Ramos (cell line): ENCODE results near the gene CHIT1.

ENCODE experiments used
- in situ Hi-C: fragments of 300-500 bp; cut with MboI; formaldehyde crosslinking; loops from one replicate; pipeline ENCODE4 v1.14.3; 2022; ENCODE audit warnings: low sequenced_read_pairs; ENCODE audit not compliant: unreplicated experiment

Gene CHIT1

GRCh38 chr1:203180611-203181330 lies 48.7 kb downstream of the CHIT1 start:
- in situ Hi-C loops = no loop called here

- in situ Hi-C loops = no loop called here
Observed at GRCh38 chr1:203179667-203180005, 49.8 kb downstream of the CHIT1 start.

GRCh38 chr1:203178821-203179666 lies 50.4 kb downstream of the CHIT1 start:
- in situ Hi-C loops = no loop called here

- in situ Hi-C loops = no loop called here
Observed at GRCh38 chr1:203178083-203178482, 51.4 kb downstream of the CHIT1 start.

DNA sequence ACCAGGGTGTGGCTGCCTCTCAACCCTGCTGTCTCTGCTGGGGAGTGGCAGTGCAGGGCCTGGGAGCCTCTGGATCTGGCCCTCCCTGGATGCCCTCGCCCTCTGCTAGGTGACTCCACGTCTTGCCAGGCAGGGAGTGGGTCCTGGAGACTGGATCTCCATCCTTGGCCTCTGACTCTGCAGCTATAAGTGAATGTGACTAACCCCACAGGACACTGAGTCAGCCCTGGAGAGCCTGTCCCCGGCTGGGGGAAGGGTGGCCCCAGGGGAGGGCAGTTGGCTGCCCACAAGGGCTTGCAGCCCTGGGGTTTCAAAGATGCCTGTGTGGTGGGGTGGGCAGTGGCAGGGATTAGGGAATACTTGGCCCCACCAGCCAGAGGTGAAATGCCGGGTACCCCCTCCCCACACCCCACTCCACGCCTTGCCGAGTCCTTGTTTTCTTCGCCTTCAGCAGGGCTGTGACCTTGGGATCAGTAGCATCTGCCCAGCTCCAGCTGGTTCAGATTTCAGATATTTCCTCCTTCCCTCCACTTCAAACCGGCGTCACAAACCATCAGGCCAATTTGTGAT lies 51.9 kb downstream of the CHIT1 start:
- in situ Hi-C loops = no loop called here

DNA sequence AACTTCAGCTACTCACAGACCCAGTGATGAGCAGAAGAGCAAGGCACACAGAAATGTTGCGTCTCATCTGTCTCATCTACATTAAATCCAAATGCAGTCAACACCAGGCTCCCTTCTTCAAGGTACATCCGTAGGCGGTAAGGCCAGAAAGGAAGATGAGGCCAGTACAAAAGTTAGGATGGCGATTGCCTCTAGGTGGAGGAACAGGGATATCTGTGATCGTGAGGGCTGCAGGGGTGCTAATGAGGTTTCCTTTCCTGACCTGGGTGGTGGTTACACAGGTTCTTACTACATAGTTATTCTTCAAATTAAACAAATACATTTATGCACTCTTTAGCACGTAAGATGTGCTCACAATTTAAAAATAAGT lies 52.5 kb downstream of the CHIT1 start:
- in situ Hi-C loops = no loop called here

DNA sequence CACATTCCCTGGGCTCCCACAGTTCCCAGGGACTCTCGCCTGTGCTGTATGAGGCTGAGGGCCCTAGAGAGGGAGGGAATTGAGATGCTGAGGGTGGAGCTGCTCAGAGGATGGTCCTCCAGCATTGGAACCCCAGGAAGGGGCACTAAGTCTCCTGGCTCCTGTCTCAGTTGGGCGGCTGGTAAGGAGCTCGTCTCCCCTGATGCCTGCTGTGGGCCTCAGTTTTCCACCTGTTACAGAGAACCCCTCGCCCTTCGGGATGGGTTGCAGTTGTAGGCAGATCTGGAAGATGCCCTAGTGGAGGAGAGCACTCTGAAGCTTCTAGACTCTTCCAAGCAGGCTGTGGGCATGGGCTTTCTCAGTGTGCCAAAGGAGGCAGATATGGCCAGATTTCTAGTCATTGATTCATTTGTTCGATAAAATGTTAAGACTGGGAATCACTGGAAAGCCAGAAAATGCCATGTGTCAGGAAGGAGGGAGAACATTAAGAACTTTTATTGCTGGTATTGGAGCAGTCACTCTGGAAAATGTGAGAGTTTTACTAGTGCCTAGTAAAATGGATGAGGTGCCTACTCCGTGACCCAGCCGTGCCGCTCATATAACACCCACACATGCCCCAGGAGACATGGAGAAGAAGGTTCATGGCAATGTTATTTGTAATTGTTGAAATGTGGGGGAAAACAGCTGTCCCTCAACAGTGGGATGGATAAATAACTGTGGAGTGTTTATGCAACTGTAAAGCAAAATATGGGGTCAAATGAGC lies 53.0 kb downstream of the CHIT1 start:
- in situ Hi-C loops = no loop called here

GRCh38 chr1:203175827-203176241 lies 53.6 kb downstream of the CHIT1 start:
- in situ Hi-C loops = no loop called here

- in situ Hi-C loops = no loop called here
Observed at GRCh38 chr1:203175237-203175826, 54.1 kb downstream of the CHIT1 start, which contains the start of gene MYBPH. MYBPH (minus strand) TSS chr1:203175826; CDS start chr1:203175755, 71 bp downstream.

- in situ Hi-C loops = no loop called here
Observed at GRCh38 chr1:203174324-203174985, 55.0 kb downstream of the CHIT1 start.

- in situ Hi-C loops = no loop called here
Observed at GRCh38 chr1:203173566-203173965, 55.9 kb downstream of the CHIT1 start.

DNA sequence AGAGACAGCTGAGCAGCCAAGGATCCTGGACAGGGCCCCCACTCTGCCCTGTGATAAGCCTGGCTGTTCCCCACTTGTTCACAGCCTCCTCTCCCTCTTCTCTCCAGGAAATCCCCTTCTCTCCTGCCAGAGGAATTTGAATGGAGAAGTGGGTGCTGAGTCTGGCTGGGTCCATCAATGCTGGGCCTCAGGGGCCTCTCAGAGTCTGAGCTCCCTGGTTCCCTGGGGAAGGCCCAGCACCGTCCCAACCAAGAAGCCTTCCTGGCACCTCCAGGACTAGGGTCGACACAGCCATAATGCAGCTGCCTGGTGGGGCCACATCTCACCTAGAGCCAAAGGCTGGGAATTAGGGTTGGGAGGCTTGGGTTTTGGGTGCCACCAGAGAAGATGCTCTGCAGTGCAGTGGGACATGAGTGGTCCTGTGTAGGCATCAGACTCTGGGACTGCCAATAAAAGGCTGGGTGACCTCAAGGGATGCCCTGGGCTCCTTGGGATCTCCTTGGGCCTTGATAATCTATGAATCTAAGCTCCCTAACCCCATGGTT lies 56.4 kb downstream of the CHIT1 start:
- in situ Hi-C loops = no loop called here

- in situ Hi-C loops = no loop called here
Observed at GRCh38 chr1:203172184-203173010, 57.1 kb downstream of the CHIT1 start.

GRCh38 chr1:203171341-203172183 lies 57.9 kb downstream of the CHIT1 start:
- in situ Hi-C loops = no loop called here

DNA sequence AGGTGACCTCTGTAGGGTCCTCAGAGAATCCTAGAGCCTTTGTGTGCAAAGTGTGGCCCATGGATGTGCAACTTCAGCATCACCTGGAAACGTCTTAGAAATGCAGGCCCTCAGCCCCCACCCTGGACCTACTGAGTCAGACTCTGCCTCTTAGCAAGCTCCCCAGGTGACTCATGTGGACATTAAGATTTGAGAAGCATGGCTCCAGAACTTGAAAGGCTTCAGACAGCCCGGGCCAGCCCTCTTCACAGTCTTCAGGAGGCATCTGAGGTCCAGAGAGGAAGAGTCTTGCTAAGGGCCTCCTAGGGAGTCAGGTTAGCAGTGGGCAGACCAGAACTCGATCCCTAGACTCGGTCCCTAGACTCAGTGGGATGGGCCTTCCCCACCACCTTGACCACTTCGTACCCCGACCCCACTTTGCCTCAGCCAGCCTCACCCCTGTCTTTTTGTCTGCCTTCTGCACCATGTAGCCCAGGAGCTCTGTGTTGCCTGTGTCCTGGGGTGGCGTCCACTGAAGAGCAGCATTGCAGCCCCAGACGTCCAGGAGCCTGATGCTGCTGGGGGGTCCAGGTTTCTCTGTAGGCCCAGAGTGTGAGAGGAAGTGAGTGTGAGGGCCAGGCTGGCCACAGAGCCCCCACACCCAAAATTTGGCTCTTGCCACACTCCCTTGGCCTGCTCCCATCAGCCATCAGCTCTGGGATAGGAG lies 58.7 kb downstream of the CHIT1 start:
- in situ Hi-C loops = no loop called here

DNA sequence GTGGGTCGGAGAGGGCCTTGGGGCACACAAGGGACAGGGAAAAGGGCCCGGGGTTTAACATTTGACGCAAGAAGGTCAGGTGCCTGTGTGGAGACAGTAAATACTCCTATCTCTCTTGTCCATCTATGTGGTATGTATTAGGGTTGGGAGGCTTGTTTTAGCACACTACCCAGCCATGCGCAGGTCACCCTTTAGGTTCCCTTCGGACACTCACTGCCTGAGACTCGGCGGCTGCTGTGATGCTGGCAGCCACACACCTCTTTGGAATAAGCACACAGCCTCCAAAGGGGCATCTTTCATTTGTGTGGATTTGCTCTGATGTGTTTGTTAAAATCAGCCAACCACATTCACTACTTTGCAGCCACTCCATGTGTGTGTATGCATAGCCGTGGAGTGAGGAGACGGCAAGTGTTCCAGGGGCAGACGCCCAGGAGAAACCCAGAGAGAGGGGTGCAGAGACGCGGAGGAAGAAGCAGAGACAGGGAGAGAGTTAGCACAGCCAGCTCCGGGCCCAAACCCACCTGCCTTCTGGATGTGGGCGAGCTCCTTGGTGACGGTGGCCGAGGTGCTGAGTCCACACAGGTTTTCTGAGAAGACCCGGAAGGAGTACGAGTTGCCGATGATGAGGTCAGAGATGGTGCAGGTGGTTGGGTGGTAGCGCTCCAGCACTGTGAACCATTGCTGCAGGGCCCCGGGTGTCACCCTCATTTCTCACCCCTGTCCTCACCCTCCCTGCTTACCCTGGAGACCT lies 59.5 kb downstream of the CHIT1 start:
- in situ Hi-C loops = no loop called here
